Heart left ventricle (tissue), 16 donors: ENCODE data around the gene MIA. TPM values are rescaled to one million over a fixed set of nuclear protein-coding genes. Genes with fewer than 3 reads are reported as not detected.

ENCODE experiments used
- ATAC-seq, 4 donors: fragments of 200-7000 bp; cut with Tn5 transposase; one replicate each; pipeline ENCODE4 v1.9.1; 2020 to 2022; ENCODE audit warnings: moderate library complexity in 4 of 4, mild to moderate bottlenecking in 3 of 4, moderate number of reproducible peaks in 1 of 4
- DNase-seq, 5 donors: peaks; one replicate each; pipeline ENCODE4 v3.0.0-alpha.2; 2020
- H3K27ac ChIP-seq, 12 donors: fragments of 200-600 bp; sonication (generic) in 4 of 12; one replicate each; pipeline versions ENCODE4 v1.5.0 to v1.8.0; 2016 to 2022; ENCODE audit warnings: mild to moderate bottlenecking in 2 of 12
- H3K27me3 ChIP-seq, 9 donors: fragments of 200-600 bp; sonication (generic) in 2 of 9; one replicate each; pipeline versions ENCODE4 v1.5.1 to v1.8.0; 2016 to 2022; ENCODE audit warnings: mild to moderate bottlenecking in 3 of 9
- H3K36me3 ChIP-seq, 9 donors: fragments of 200-600 bp; sonication (generic) in 2 of 9; one replicate each; pipeline versions ENCODE4 v1.5.0 to v1.8.0; 2018 to 2022; ENCODE audit warnings: mild to moderate bottlenecking in 2 of 9
- H3K4me1 ChIP-seq, 12 donors: fragments of 200-600 bp; sonication (generic) in 4 of 12; one replicate each; pipeline versions ENCODE4 v1.5.0 to v1.8.0; 2016 to 2022; ENCODE audit warnings: mild to moderate bottlenecking in 3 of 12
- H3K4me3 ChIP-seq, 12 donors: fragments of 200-600 bp; sonication (generic) in 4 of 12; one replicate each; pipeline versions ENCODE4 v1.5.0 to v1.8.0; 2017 to 2022; ENCODE audit warnings: mild to moderate bottlenecking in 9 of 12, moderate library complexity in 4 of 12
- H3K9me3 ChIP-seq, 12 donors: fragments of 200-600 bp; sonication (generic) in 4 of 12; one replicate each; pipeline versions ENCODE4 v1.5.0 to v1.8.0; 2016 to 2022; ENCODE audit warnings: mild to moderate bottlenecking in 1 of 12
- POLR2A ChIP-seq, 2 donors: fragments of 450-650 bp; IDR thresholded peaks; one replicate each; pipeline ENCODE4 v1.6.1; 2017; ENCODE audit warnings: antibody characterized with exemption in 2 of 2, mild to moderate bottlenecking in 2 of 2, moderate library complexity in 2 of 2
- WGBS, 4 donors: extraction: QIAGEN DNeasy Blood & Tissue Kit in 2 of 4; methylation state at CpG; one replicate each; pipeline versions ENCODE4 v1.1.5 to v1.1.7; 2013 to 2018; 5-methylcytosine and 5-hydroxymethylcytosine counted together
- intact Hi-C, 10 donors: fragments of 100-400 bp; cut with DNase I; formaldehyde crosslinking; loops; one replicate each; pipeline versions ENCODE4 v1.11.1 to v1.14.2; 2022
- polyA plus RNA-seq, 2 donors: library from polyadenylated mRNA; stranded (reverse); fragments of 200-250 nt; gene quantifications; one replicate each; pipeline ENCODE4 v1.2.3, GENCODE V29; 2013
- total RNA-seq, 9 donors: library from RNA; depleted of rRNA in 2 of 9; stranded (reverse); fragments of >200 nt in 2 of 9; fragmentation: NEBNext Ultra II Directional in 3 of 9; extraction: Animal tissue kit (Norgen Biotek cat#: 25700) in 3 of 9; gene quantifications; one replicate each; pipeline versions ENCODE4 v1.1.0 to v1.2.4, GENCODE V29; 2016 to 2023
- TF ChIP-seq, protein P1 (sequence below), 12 donors: fragments of 200-600 bp; sonication (generic) in 4 of 12; IDR thresholded peaks; one replicate each; pipeline versions ENCODE4 v1.5.0 to v1.8.0; 2018 to 2022; ENCODE audit warnings: antibody characterized with exemption in 12 of 12, mild to moderate bottlenecking in 5 of 12
- donor health status: ischemic (EF 13 %, LVEDD 7.1; RV severe dilation, severe dysfunction).
- donor health status: healthy with polysubstance abuse.
- donor health status: DM: no; HTN: yes; CAD: no.
- donor health status: DM: no; HTN: no; CAD: no.
- donor health status: ischemic (EF 25% LVEDD 6.9; RV normal size, moderate dysfunction).
- donor health status: ischemic (EF 25% LVEDD 5.7; RV mildly dilated, moderate dysfunction).
- donor health status: healthy.
- donor health status: DM: yes; HTN: yes; CAD: no.
- donor health status: ischemic (EF 35%, LVEDD 5.7; RV mildly dilated, moderate dysfunction).
- donor health status: nonischemic (EF 11% LVEDD 7.7; RV severe dilation, severe dysfunction).
- donor health status: DM: yes; HTN: yes; CAD: no.
- donor health status: PGD.
- donor health status: ischemic (EF 29% LVEDD 5.4; RV normal size, mild dysfunction).
- donor health status: nonischemic (EF 23%, LVEDD 6.1; RV moderate dilation, normal function).

MIA gene
- total and polyA plus RNA-seq, 11 donors, result 0.72 to 3.0 (median 1.0) TPM; not detected in 5

DNA sequence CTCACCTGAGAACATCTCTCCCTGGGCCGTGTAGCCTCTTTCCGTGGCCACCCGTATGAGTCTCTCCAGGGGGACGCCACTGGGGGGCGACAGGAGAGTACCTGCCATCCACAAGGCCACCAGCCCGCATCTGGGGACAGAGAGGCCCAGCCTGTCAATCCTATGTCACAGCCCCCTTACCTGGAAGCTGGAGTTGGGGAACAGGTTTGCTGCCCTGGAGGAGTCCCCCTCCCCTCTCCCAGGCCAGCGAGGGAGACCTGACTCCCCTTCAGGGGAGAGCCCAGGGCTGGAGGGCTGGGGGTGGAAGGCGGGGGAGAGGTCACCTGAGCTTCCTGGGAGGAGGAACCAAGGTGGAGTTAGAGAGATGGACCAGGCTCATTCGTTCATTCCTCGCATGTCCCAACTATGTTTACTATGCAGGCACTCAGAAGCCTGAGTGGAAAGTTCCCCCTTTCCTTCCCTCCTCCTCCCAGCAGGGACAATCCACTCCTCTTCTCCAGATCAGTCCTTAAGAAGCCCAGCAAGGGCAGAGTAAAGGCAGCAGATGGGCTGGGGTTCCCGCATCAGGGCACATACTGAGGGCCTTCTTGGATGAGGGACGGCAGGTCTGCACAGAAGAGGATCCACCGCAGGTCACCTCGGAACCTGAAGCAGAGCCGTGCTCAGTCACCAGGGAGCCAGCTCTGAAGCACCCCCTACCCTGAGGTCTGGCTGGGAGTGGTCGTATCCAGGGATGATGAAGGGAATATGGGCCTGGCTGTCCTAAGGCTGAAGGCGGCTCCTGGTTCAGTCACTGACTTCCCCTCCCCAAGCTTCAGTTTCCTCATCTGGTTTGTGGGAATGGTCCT lies 30.5 kb upstream of the MIA start:
- no peak for DNase-seq
- no peak for ATAC-seq
- Histone ChIP-seq H3K9me3 (no peaks in the 10 kb centered on the region), H3K36me3 (peaks cover 0 to 11% (median 6%) of the 10 kb centered on the region in 9 donors), H3K27me3 (no peaks in the 10 kb centered on the region), H3K27ac (no peak overlapping the region), H3K4me3 (no peak overlapping the region), H3K4me1 (peaks cover 2 to 56% (median 23%) of the 10 kb centered on the region in 12 donors)
- TF ChIP-seq POLR2A (IDR thresholded peaks at IDR 0.05), result no peak
- TF ChIP-seq, protein P1, sequence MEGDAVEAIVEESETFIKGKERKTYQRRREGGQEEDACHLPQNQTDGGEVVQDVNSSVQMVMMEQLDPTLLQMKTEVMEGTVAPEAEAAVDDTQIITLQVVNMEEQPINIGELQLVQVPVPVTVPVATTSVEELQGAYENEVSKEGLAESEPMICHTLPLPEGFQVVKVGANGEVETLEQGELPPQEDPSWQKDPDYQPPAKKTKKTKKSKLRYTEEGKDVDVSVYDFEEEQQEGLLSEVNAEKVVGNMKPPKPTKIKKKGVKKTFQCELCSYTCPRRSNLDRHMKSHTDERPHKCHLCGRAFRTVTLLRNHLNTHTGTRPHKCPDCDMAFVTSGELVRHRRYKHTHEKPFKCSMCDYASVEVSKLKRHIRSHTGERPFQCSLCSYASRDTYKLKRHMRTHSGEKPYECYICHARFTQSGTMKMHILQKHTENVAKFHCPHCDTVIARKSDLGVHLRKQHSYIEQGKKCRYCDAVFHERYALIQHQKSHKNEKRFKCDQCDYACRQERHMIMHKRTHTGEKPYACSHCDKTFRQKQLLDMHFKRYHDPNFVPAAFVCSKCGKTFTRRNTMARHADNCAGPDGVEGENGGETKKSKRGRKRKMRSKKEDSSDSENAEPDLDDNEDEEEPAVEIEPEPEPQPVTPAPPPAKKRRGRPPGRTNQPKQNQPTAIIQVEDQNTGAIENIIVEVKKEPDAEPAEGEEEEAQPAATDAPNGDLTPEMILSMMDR (IDR thresholded peaks at IDR 0.05), result peak in 1 of 12 donors; percentile 32
- intact Hi-C loops, result no loop called here
- 70 to 81% (median 74%) methylated on average over 17 of the region's 17 CpGs for WGBS, 4 donors

DNA sequence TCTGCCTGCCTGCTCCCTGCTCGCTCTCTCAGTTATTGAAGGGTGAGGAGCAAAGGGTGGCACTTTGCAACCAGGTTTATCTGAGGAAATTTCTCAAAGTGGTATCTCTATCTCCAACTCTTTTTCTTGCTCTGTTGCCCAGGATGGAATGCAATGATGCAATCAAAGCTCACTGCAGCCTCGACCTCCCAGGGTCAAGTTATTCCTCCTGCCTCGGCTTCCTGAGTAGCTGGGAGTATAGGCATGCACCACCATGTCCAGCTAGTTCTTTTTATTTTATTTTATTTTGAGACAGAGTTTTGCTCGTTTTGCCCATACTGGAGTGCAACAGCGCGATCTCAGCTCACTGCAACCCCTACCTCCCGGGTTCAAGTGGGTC lies 29.9 kb upstream of the MIA start:
- intact Hi-C loops, result no loop called here
- Histone ChIP-seq H3K9me3 (no peaks in the 10 kb centered on the region), H3K36me3 (peaks cover 0 to 4% (median under 1%) of the 10 kb centered on the region in 9 donors), H3K4me1 (peaks cover 2 to 57% (median 23%) of the 10 kb centered on the region in 12 donors), H3K4me3 (no peak overlapping the region), H3K27me3 (no peaks in the 10 kb centered on the region), H3K27ac (no peak overlapping the region)
- ATAC-seq, result no peak
- no peak for DNase-seq
- WGBS, 4 donors, result 79 to 83% (median 80%) methylated on average over 7 of the region's 7 CpGs
- no peak for TF ChIP-seq POLR2A (IDR thresholded peaks at IDR 0.05)
- TF ChIP-seq, protein P1 (IDR thresholded peaks at IDR 0.05), result no peak

DNA sequence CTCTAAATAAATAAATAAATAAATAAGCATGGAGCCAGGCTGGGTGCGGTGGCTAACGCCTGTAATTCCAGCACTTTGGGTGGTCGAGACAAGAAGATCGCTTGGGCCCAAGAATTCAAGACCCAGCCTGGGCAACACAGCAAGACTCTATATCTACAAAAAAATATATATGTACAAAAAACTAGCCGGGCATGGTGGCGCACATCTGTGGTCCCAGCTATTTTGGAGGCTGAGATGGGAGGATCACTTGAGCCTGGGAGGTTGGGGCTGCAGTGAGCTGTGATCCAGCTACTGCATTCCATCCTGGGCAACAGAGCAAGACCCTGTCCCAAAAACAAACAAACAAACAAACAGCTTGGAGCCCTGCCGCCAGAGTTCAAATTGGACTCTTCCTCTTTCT lies 27.8 kb upstream of the MIA start:
- no peak overlapping the region for H3K4me3 ChIP-seq
- 96 to 98% (median 97%) methylated on average over 7 of the region's 7 CpGs for WGBS, 4 donors
- peaks cover 2 to 53% (median 24%) of the 10 kb centered on the region in 12 donors for H3K4me1 ChIP-seq
- ATAC-seq, result no peak
- H3K27ac ChIP-seq, result peak overlapping the region in 1 of 12 donors; percentile 97
- H3K9me3 ChIP-seq, result no peaks in the 10 kb centered on the region
- no peaks in the 10 kb centered on the region for H3K27me3 ChIP-seq
- H3K36me3 ChIP-seq, result no peaks in the 10 kb centered on the region
- TF ChIP-seq, protein P1 (IDR thresholded peaks at IDR 0.05), result no peak
- no peak for TF ChIP-seq POLR2A (IDR thresholded peaks at IDR 0.05)
- intact Hi-C loops, result no loop called here
- no peak for DNase-seq

DNA sequence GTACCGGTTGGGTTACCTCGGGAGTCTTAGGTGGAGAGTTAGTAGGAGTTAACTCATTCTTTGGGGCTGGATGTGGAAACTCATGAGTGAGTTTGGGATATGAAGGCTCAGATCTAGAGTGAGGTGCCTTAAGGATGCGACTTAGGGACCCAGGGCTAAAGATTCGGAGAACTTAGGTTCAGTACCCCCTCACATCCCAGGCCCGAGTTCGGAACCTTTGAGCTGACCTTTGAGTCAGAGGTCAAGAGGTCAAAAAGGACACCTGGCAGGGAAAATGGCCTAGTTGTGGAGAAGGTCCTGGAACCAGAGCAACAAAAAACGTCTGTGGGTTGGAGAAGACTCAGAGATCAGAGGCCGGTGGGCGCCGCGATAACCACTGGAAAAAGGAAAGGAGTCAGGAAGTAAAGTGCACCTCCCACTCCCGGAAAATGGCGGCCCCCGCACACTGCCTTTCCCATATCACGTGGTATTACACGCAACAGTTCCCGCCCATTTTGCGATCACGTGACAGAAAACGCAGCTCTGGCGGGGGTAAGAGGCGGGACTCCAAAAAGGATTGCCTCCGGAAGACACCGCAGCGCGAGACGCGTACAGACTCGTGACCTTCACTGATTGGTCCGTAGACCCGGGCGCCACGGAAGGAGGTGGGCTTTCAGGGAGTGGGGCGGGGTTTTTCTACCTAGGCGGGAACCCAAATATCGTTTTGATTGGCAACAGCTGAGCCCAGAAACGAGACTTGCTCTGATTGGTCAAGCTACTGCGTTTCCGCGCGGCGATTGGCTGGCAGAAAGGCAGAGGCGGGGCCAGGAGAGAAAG lies 25.1 kb upstream of the MIA start, which contains the start of gene ACTMAP:
ACTMAP (minus strand) TSS at position 420 of the 816 bp plus-strand sequence. CDS start 674 bp downstream, outside the sequence.
- DNase-seq (peak; percentile 100), ATAC-seq (peak; percentile 95 to 98 (median 97))
- intact Hi-C loops, result loop anchor here in 7 of 10 donors (1.0 to 5.0 kb wide), 10 partner anchors 27 to 69 kb away; partner anchors contain the start of genes EGLN2 (in 4 of the 7), COQ8B (in 2 of the 7), ITPKC (in 2 of the 7) and RAB4B (in 2 of the 7)
- Histone ChIP-seq H3K4me1 (peaks cover 2 to 72% (median 37%) of the 10 kb centered on the region in 12 donors), H3K4me3 (peak within 1 kb of the TSS; percentile 38 to 85 (median 71)), H3K27ac (peak within 1 kb of the TSS; percentile 90 to 100 (median 96)), H3K27me3 (no peaks in the 10 kb centered on the region), H3K9me3 (no peaks in the 10 kb centered on the region), H3K36me3 (peaks cover 0 to 7% (median 0%) of the 10 kb centered on the region in 9 donors)
- WGBS, 4 donors, result 0 to 1% (median 1%) methylated on average over 34 to 43 of the region's 43 CpGs
- peak; percentile 30 to 81 for TF ChIP-seq POLR2A (IDR thresholded peaks at IDR 0.05)
- TF ChIP-seq, protein P1 (IDR thresholded peaks at IDR 0.05), result no peak
